GM12864 (cell line): Measurements from ENCODE around the gene HLCS.

Experiments used
- DNase-seq: peaks from one replicate; pipeline ENCODE4 v3.0.0-alpha.2; 2011; ENCODE audit warnings: low read depth
- H3K4me3 ChIP-seq: 2 replicates; pipeline ENCODE4 v1.5.1; 2011; ENCODE audit warnings: mild to moderate bottlenecking, low read depth, low read length, control low read depth
- TF ChIP-seq, protein P1 (sequence below): IDR thresholded peaks from 2 replicates; pipeline ENCODE4 v1.5.1; 2011; ENCODE audit warnings: low read depth, mild to moderate bottlenecking, moderate library complexity, low read length, control low read depth, inconsistent platforms; ENCODE audit errors: missing control alignments

Gene HLCS

DNA sequence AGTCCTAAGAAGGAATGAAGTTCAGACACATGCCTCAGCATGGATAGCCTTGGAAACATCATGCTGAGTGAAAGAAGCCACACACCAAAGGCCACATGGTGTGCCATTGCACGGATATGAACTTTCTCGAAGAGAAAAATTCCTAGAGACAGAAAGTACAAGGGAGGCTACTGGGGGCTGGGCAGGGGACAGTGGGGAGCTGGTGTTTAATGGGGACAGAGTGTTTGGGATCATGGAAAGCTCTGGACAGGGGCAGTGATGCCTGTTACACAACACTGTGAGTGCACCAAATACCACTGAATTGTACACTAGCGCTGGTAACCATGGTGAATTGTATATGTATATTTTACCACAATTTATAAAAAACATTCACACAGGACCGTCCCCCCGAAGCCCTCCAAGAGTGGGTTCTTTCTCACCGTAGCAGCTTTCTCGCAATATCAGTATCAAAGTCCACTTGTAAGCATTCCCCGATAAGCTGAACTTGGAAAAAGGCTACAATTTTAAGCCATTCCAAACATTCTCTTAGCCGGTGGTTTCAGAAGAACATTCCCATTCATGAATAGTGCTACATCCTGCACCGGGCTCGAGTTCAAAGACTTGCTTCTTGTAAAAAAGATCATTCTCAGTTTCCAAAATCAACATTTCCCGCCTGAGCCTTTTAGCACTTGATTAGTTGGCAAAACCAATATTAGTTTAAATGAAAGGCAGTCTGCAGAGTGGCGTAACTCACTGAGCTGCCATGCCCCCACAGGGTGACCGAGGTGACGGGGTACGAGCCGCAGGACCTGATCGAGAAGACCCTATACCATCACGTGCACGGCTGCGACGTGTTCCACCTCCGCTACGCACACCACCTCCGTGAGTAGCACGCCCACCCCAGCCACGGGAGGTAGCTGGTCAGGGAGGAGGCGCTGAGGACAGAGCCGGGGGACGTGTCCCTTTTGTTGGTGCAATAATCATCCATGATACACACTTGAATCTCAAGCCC is 235.9 kb downstream of the HLCS start:
- no peak for DNase-seq
- TF ChIP-seq, protein P1, sequence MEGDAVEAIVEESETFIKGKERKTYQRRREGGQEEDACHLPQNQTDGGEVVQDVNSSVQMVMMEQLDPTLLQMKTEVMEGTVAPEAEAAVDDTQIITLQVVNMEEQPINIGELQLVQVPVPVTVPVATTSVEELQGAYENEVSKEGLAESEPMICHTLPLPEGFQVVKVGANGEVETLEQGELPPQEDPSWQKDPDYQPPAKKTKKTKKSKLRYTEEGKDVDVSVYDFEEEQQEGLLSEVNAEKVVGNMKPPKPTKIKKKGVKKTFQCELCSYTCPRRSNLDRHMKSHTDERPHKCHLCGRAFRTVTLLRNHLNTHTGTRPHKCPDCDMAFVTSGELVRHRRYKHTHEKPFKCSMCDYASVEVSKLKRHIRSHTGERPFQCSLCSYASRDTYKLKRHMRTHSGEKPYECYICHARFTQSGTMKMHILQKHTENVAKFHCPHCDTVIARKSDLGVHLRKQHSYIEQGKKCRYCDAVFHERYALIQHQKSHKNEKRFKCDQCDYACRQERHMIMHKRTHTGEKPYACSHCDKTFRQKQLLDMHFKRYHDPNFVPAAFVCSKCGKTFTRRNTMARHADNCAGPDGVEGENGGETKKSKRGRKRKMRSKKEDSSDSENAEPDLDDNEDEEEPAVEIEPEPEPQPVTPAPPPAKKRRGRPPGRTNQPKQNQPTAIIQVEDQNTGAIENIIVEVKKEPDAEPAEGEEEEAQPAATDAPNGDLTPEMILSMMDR, result no peak
- no peak overlapping the region for H3K4me3 ChIP-seq

DNA sequence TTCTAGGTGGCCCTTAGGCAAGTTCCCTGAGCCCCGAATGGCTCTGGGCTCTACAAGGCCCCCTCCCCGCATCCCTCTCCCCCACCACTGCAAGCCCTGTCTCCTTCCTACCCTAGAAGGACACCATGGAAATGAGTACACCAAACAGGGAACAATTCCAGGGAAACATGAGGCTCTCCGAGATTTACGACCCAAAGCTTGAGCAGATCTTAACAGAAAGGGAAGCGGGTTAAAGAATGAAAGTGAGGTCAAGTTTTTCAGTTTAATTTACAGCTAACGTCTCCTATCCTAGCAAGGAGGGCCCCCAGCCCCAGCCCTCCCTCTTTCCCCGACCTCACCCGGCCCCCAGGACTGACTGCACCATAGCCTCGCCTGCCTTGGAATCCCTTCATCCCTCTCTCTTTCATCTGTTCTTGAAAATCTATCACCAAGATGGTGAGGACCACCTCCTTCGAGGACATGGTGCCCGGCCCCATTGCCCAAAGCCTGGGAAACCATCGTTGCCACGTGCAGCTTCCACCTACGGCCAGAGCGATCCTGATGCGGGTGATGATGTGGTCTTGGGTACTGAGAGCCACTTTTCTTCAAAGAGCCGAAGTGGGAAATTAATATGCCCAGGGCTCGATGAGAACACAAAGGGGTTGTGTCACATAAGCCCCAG is 237.0 kb downstream of the HLCS start:
- TF ChIP-seq, protein P1, result no peak
- no peak for DNase-seq
- H3K4me3 ChIP-seq, result no peak overlapping the region

GRCh38 chr21:36728371-36729111 is 237.9 kb downstream of the HLCS start:
- DNase-seq, result no peak
- no peak overlapping the region for H3K4me3 ChIP-seq
- TF ChIP-seq, protein P1, result no peak

GRCh38 chr21:36727866-36728265 is 238.6 kb downstream of the HLCS start:
- TF ChIP-seq, protein P1, result no peak
- DNase-seq, result no peak
- H3K4me3 ChIP-seq, result no peak overlapping the region

DNA sequence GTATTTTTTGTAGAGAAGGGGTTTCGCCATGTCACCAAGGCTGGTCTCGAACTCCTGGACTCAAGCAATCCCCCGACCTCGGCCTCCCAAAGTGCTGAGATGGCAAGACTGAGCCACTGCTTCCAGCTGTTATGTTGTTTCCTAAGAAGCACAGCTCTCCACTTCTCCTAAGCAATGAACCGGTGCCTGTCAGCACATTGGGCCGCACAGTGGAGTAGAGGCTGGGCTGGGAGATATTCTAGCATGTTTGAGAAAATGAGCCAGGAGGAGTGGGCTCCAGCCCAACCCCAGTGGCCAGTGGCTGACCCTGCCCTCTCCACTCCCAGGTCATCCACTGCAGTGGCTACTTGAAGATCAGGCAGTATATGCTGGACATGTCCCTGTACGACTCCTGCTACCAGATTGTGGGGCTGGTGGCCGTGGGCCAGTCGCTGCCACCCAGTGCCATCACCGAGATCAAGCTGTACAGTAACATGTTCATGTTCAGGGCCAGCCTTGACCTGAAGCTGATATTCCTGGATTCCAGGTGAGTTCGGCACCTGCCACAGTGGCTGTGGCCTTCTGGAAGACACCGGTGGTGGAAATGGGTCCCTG is 240.6 kb downstream of the HLCS start:
- DNase-seq, result no peak
- no peak overlapping the region for H3K4me3 ChIP-seq
- TF ChIP-seq, protein P1, result no peak

- no peak overlapping the region for H3K4me3 ChIP-seq
- no peak for DNase-seq
- TF ChIP-seq, protein P1, result no peak
Observed at GRCh38 chr21:36724660-36725059, 241.8 kb downstream of the HLCS start.
